Transverse colon (tissue), 4 donors: Measurements from ENCODE around the gene ACTRT2. TPM values are rescaled to one million over a fixed set of nuclear protein-coding genes. Genes with fewer than 3 reads are reported as not detected.

Experiments used
- DNase-seq: peaks from one replicate; pipeline ENCODE4 v3.0.0-alpha.2; 2019
- H3K27ac ChIP-seq, 4 donors: fragments of 200-600 bp; sonication (generic); 2 replicates each; pipeline ENCODE4 v1.5.1; 2016 to 2018; ENCODE audit warnings: inconsistent platforms in 4 of 4
- H3K27me3 ChIP-seq: fragments of 200-600 bp; sonication (generic); 2 replicates; pipeline ENCODE4 v1.5.1; 2017; ENCODE audit warnings: inconsistent platforms
- H3K36me3 ChIP-seq, 4 donors: fragments of 200-600 bp; sonication (generic); 2 replicates each; pipeline ENCODE4 v1.5.1; 2017 to 2019; ENCODE audit warnings: inconsistent platforms in 4 of 4
- H3K4me1 ChIP-seq, 4 donors: fragments of 200-600 bp; sonication (generic); 2 replicates each; pipeline ENCODE4 v1.5.1; 2017 to 2020; ENCODE audit warnings: inconsistent platforms in 4 of 4
- H3K4me3 ChIP-seq, 4 donors: fragments of 200-600 bp; sonication (generic); 1 replicate in 1 of 4; 2 replicates in 3 of 4; pipeline versions ENCODE4 v1.5.1 to v1.6.1; 2017 to 2019; ENCODE audit warnings: inconsistent platforms in 4 of 4
- H3K9me3 ChIP-seq, 2 donors: fragments of 200-600 bp; sonication (generic); 2 replicates each; pipeline ENCODE4 v1.5.1; 2017 to 2019; ENCODE audit warnings: inconsistent platforms in 2 of 2
- CTCF ChIP-seq, 5 experiments: fragments of 200-600 bp in 3 of 5; fragments of 450-650 bp in 2 of 5; sonication (generic) in 3 of 5; IDR thresholded peaks; 1 replicate in 2 of 5; 2 replicates in 3 of 5; pipeline ENCODE4 v1.5.1; 2016 to 2017; ENCODE audit warnings: antibody characterized with exemption in 5 of 5, inconsistent platforms in 3 of 5, mild to moderate bottlenecking in 2 of 5, moderate library complexity in 1 of 5
- EP300 ChIP-seq: sonication (generic); formaldehyde crosslinking; IDR thresholded peaks from one replicate; pipeline ENCODE4 v1.6.1; 2017; ENCODE audit warnings: antibody characterized with exemption, low read depth
- POLR2A ChIP-seq: fragments of 450-650 bp; IDR thresholded peaks from one replicate; pipeline ENCODE4 v1.6.1; 2016; ENCODE audit warnings: antibody characterized with exemption, mild to moderate bottlenecking, moderate library complexity
- POLR2AphosphoS5 ChIP-seq, 3 donors: sonication (generic); formaldehyde crosslinking; IDR thresholded peaks; one replicate each; pipeline ENCODE4 v1.6.1; 2016; ENCODE audit warnings: antibody characterized with exemption in 3 of 3
- WGBS, 2 donors: methylation state at CpG; one replicate each; pipeline ENCODE4 v1.1.5; 2018; ENCODE audit warnings: low coverage in 1 of 2; 5-methylcytosine and 5-hydroxymethylcytosine counted together
- in situ Hi-C, 4 donors: fragments of 200-750 bp; cut with MboI; loops; one replicate each; pipeline versions ENCODE4 v1.15.0 to v1.15.1; 2017; ENCODE audit warnings: low sequenced_read_pairs in 3 of 4, low pct_ligation_motif_present in 1 of 4, low pct_unique_long_range_greater_than_20kb in 1 of 4
- intact Hi-C: fragments of 100-400 bp; cut with DNase I; formaldehyde crosslinking; loops from one replicate; pipeline ENCODE4 v1.15.1; 2023; ENCODE audit warnings: low total_unique reads
- total RNA-seq, 4 donors: library from RNA; depleted of rRNA; stranded (reverse); fragments of >200 nt; gene quantifications; one replicate each; pipeline ENCODE4 v1.1.0, GENCODE V29; 2016

The ACTRT2 gene
- total RNA-seq, 4 donors from 2014 or later, result not detected

- intact Hi-C loops (no loop called here), in situ Hi-C loops (loop anchor here in 3 of 4 donors (25.0 kb wide), 2 partner anchors 407 to 432 kb away; no protein-coding TSS in a partner anchor)
- peaks cover 25% of the 10 kb centered on the region for H3K27me3 ChIP-seq
- peaks cover 4 to 11% of the 10 kb centered on the region in 2 donors for H3K9me3 ChIP-seq
- no peak overlapping the region for H3K27ac ChIP-seq
- TF ChIP-seq POLR2AphosphoS5 (IDR thresholded peaks at IDR 0.05), result no peak
- TF ChIP-seq EP300, result no peak
- TF ChIP-seq POLR2A, result no peak
- no peak for TF ChIP-seq CTCF (IDR thresholded peaks at IDR 0.05)
- H3K36me3 ChIP-seq, result no peaks in the 10 kb centered on the region
- H3K4me3 ChIP-seq, result no peak overlapping the region
- peak; percentile 4 for DNase-seq
- no peaks in the 10 kb centered on the region for H3K4me1 ChIP-seq
- 53% methylated on average over 8 of the region's 8 CpGs; no CpG with 5 or more reads in 1 of the 2 donors for WGBS, 2 donors
These were observed 15.5 kb upstream of the ACTRT2 start for GRCh38 chr1:3005771-3006170.

DNA sequence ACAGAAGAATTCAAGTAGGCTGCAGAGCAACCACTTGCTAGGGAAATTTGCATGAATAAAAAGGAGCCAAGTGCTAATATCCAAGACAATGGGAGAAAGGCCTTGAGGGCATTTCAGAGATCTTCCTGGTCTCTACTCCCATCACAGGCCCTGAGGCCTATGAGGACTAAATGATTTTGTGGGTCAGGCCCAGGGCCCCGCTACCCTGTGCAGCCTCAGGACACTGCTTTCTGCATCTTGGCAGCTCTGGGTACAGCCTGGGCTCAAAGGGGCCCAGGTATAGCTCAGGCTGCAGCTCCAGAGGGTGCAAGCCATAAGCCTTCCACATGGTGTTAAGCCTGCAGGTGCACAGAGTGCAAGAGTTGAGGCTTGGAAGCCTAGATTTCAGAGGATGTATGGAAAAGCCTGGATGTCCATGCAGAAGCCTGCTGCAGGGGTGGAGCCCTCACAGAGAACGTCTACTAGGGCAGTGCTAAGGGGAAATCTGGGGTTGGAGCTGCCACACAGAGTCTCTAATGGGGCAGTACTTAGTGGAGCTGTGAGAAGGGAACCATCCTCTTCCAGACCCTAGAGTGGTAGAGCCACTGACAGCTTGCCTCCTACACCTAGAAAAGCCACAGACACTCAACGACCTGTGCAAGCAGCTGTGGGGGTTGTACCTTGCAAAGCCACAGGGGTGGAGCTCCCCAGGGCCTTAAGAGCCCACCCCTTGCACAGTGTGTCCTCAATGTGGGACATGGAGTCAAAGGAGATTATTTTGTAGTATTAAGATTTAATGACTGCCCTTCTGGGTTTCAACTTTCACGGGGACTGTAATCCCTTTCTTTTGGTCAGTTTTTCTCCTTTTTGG, 13.7 kb upstream of the ACTRT2 start:
- no peaks in the 10 kb centered on the region for H3K36me3 ChIP-seq
- no peak overlapping the region for H3K27ac ChIP-seq
- intact Hi-C loops (no loop called here), in situ Hi-C loops (loop anchor here in 3 of 4 donors (25.0 kb wide), 2 partner anchors 405 to 430 kb away; no protein-coding TSS in a partner anchor)
- H3K4me3 ChIP-seq, result no peak overlapping the region
- peaks cover 4 to 11% of the 10 kb centered on the region in 2 donors for H3K9me3 ChIP-seq
- no peak for DNase-seq
- 72 to 100% methylated on average over 1 to 4 of the region's 4 CpGs for WGBS, 2 donors
- H3K27me3 ChIP-seq, result peaks cover 25% of the 10 kb centered on the region
- H3K4me1 ChIP-seq, result peaks cover 0 to 6% (median 2%) of the 10 kb centered on the region in 4 donors
- TF ChIP-seq CTCF (IDR thresholded peaks at IDR 0.05) (no peak), EP300 (no peak), POLR2AphosphoS5 (IDR thresholded peaks at IDR 0.05) (no peak), POLR2A (no peak)

GRCh38 chr1:3009021-3009420, 12.2 kb upstream of the ACTRT2 start:
- peaks cover 0 to 11% (median 2%) of the 10 kb centered on the region in 4 donors for H3K4me1 ChIP-seq
- in situ Hi-C loops, result loop anchor here in 3 of 4 donors (25.0 kb wide), 2 partner anchors 403 to 428 kb away; no protein-coding TSS in a partner anchor

More at GRCh38 chr1:3009021-3009420, 12.2 kb upstream of the ACTRT2 start:
- Histone ChIP-seq H3K36me3 (no peaks in the 10 kb centered on the region), H3K4me3 (no peak overlapping the region), H3K9me3 (peaks cover 4 to 11% of the 10 kb centered on the region in 2 donors), H3K27ac (no peak overlapping the region), H3K27me3 (peaks cover 31% of the 10 kb centered on the region)
- TF ChIP-seq CTCF (IDR thresholded peaks at IDR 0.05) (no peak), EP300 (no peak), POLR2AphosphoS5 (IDR thresholded peaks at IDR 0.05) (no peak), POLR2A (no peak)
- intact Hi-C loops, result no loop called here
- WGBS, 2 donors, result 87 to 100% methylated on average over 1 to 6 of the region's 6 CpGs
- DNase-seq, result no peak
